NCI-H2171 treated with DMSO at 0.1 percent for 48 hours (cell line): Measurements from ENCODE around the gene POLE.

Source experiments
- DNase-seq: peaks from one replicate; lab custom pipeline; 2025; lab: John Stamatoyannopoulos, UW

The POLE gene

GRCh38 chr12:132579744-132580143 lies 107.4 kb downstream of the POLE start:
- DNase-seq, result no peak

GRCh38 chr12:132578826-132579225 lies 108.3 kb downstream of the POLE start:
- no peak for DNase-seq

- DNase-seq, result no peak
Measured at GRCh38 chr12:132578118-132578517, 109.0 kb downstream of the POLE start.

GRCh38 chr12:132577191-132577920 lies 109.8 kb downstream of the POLE start:
- DNase-seq, result no peak

- no peak for DNase-seq
Measured at GRCh38 chr12:132576701-132577100, 110.4 kb downstream of the POLE start.

GRCh38 chr12:132575661-132576060 lies 111.5 kb downstream of the POLE start:
- DNase-seq, result no peak

GRCh38 chr12:132574271-132574996 lies 112.7 kb downstream of the POLE start:
- no peak for DNase-seq
